ENCODE data around the gene GARNL3.
A peak's percentile ranks its signal among the peaks of the same experiment; 100 is the strongest.

Gene GARNL3

GRCh38 chr9:127223810-127224177 lies 40.8 kb upstream of the GARNL3 start:
- no peak for DNase-seq
- Histone ChIP-seq H3K27ac (ENCODE audit: insufficient read depth, low read length, poor library complexity, severe bottlenecking) (no peak overlapping the region), H3K4me3 (ENCODE audit: insufficient read depth, low read depth, low read length, poor library complexity, severe bottlenecking) (no peak overlapping the region), H3K27me3 (replicated peaks; ENCODE audit: control insufficient read depth, insufficient read depth, low read length, poor library complexity, severe bottlenecking) (no peaks in the 10 kb centered on the region), H3K4me1 (ENCODE audit: control insufficient read depth, insufficient read depth, low read length, poor library complexity, severe bottlenecking) (peaks cover 17% of the 10 kb centered on the region), H3K36me3 (ENCODE audit: control insufficient read depth, insufficient read depth, low read length) (no peaks in the 10 kb centered on the region), H3K9me3 (ENCODE audit: control insufficient read depth, low read length) (no peaks in the 10 kb centered on the region)

- Histone ChIP-seq H3K4me1 (ENCODE audit: control insufficient read depth, insufficient read depth, low read length, poor library complexity, severe bottlenecking) (peaks cover 17% of the 10 kb centered on the region), H3K36me3 (ENCODE audit: control insufficient read depth, insufficient read depth, low read length) (no peaks in the 10 kb centered on the region), H3K4me3 (ENCODE audit: insufficient read depth, low read depth, low read length, poor library complexity, severe bottlenecking) (peak overlapping the region; percentile 43), H3K27ac (ENCODE audit: insufficient read depth, low read length, poor library complexity, severe bottlenecking) (no peak overlapping the region), H3K27me3 (replicated peaks; ENCODE audit: control insufficient read depth, insufficient read depth, low read length, poor library complexity, severe bottlenecking) (no peaks in the 10 kb centered on the region), H3K9me3 (ENCODE audit: control insufficient read depth, low read length) (no peaks in the 10 kb centered on the region)
- DNase-seq = peak; percentile 82 to 89 (median 86)
Measured at GRCh38 chr9:127224178-127224882, 40.2 kb upstream of the GARNL3 start.

GRCh38 chr9:127224883-127225739 lies 39.5 kb upstream of the GARNL3 start:
- Histone ChIP-seq H3K27ac (ENCODE audit: insufficient read depth, low read length, poor library complexity, severe bottlenecking) (no peak overlapping the region), H3K27me3 (replicated peaks; ENCODE audit: control insufficient read depth, insufficient read depth, low read length, poor library complexity, severe bottlenecking) (no peaks in the 10 kb centered on the region), H3K4me1 (ENCODE audit: control insufficient read depth, insufficient read depth, low read length, poor library complexity, severe bottlenecking) (peaks cover 17% of the 10 kb centered on the region), H3K4me3 (ENCODE audit: insufficient read depth, low read depth, low read length, poor library complexity, severe bottlenecking) (peak overlapping the region; percentile 70), H3K9me3 (ENCODE audit: control insufficient read depth, low read length) (no peaks in the 10 kb centered on the region), H3K36me3 (ENCODE audit: control insufficient read depth, insufficient read depth, low read length) (no peaks in the 10 kb centered on the region)
- DNase-seq = peak; percentile 86 to 93 (median 89)

- H3K4me3 ChIP-seq (ENCODE audit: insufficient read depth, low read depth, low read length, poor library complexity, severe bottlenecking) = peak overlapping the region; percentile 70
- H3K36me3 ChIP-seq (ENCODE audit: control insufficient read depth, insufficient read depth, low read length) = no peaks in the 10 kb centered on the region
- H3K4me1 ChIP-seq (ENCODE audit: control insufficient read depth, insufficient read depth, low read length, poor library complexity, severe bottlenecking) = peaks cover 17% of the 10 kb centered on the region
- no peak for DNase-seq
- no peaks in the 10 kb centered on the region for H3K9me3 ChIP-seq (ENCODE audit: control insufficient read depth, low read length)
- H3K27ac ChIP-seq (ENCODE audit: insufficient read depth, low read length, poor library complexity, severe bottlenecking) = no peak overlapping the region
- H3K27me3 ChIP-seq (replicated peaks; ENCODE audit: control insufficient read depth, insufficient read depth, low read length, poor library complexity, severe bottlenecking) = no peaks in the 10 kb centered on the region
Measured at GRCh38 chr9:127225801-127226625, 38.6 kb upstream of the GARNL3 start.

GRCh38 chr9:127229691-127230417 lies 34.7 kb upstream of the GARNL3 start:
- no peaks in the 10 kb centered on the region for H3K9me3 ChIP-seq (ENCODE audit: control insufficient read depth, low read length)
- no peaks in the 10 kb centered on the region for H3K27me3 ChIP-seq (replicated peaks; ENCODE audit: control insufficient read depth, insufficient read depth, low read length, poor library complexity, severe bottlenecking)

GRCh38 chr9:127231666-127232065 lies 32.9 kb upstream of the GARNL3 start:
- Histone ChIP-seq H3K4me1 (ENCODE audit: control insufficient read depth, insufficient read depth, low read length, poor library complexity, severe bottlenecking) (peaks cover under 1% of the 10 kb centered on the region), H3K27ac (ENCODE audit: insufficient read depth, low read length, poor library complexity, severe bottlenecking) (no peak overlapping the region), H3K27me3 (replicated peaks; ENCODE audit: control insufficient read depth, insufficient read depth, low read length, poor library complexity, severe bottlenecking) (no peaks in the 10 kb centered on the region), H3K4me3 (ENCODE audit: insufficient read depth, low read depth, low read length, poor library complexity, severe bottlenecking) (no peak overlapping the region), H3K9me3 (ENCODE audit: control insufficient read depth, low read length) (no peaks in the 10 kb centered on the region), H3K36me3 (ENCODE audit: control insufficient read depth, insufficient read depth, low read length) (no peaks in the 10 kb centered on the region)
- no peak for DNase-seq

More at GRCh38 chr9:127229691-127230417, 34.7 kb upstream of the GARNL3 start:
- Histone ChIP-seq H3K27ac (ENCODE audit: insufficient read depth, low read length, poor library complexity, severe bottlenecking) (no peak overlapping the region), H3K4me3 (ENCODE audit: insufficient read depth, low read depth, low read length, poor library complexity, severe bottlenecking) (no peak overlapping the region), H3K4me1 (ENCODE audit: control insufficient read depth, insufficient read depth, low read length, poor library complexity, severe bottlenecking) (peaks cover 10% of the 10 kb centered on the region), H3K36me3 (ENCODE audit: control insufficient read depth, insufficient read depth, low read length) (no peaks in the 10 kb centered on the region)
- DNase-seq = no peak

GRCh38 chr9:127232833-127233549 lies 31.6 kb upstream of the GARNL3 start:
- no peak overlapping the region for H3K27ac ChIP-seq (ENCODE audit: insufficient read depth, low read length, poor library complexity, severe bottlenecking)
- no peaks in the 10 kb centered on the region for H3K4me1 ChIP-seq (ENCODE audit: control insufficient read depth, insufficient read depth, low read length, poor library complexity, severe bottlenecking)
- no peak overlapping the region for H3K4me3 ChIP-seq (ENCODE audit: insufficient read depth, low read depth, low read length, poor library complexity, severe bottlenecking)
- DNase-seq = no peak
- no peaks in the 10 kb centered on the region for H3K27me3 ChIP-seq (replicated peaks; ENCODE audit: control insufficient read depth, insufficient read depth, low read length, poor library complexity, severe bottlenecking)
- H3K9me3 ChIP-seq (ENCODE audit: control insufficient read depth, low read length) = no peaks in the 10 kb centered on the region
- no peaks in the 10 kb centered on the region for H3K36me3 ChIP-seq (ENCODE audit: control insufficient read depth, insufficient read depth, low read length)

- H3K4me1 ChIP-seq (ENCODE audit: control insufficient read depth, insufficient read depth, low read length, poor library complexity, severe bottlenecking) = no peaks in the 10 kb centered on the region
- no peaks in the 10 kb centered on the region for H3K27me3 ChIP-seq (replicated peaks; ENCODE audit: control insufficient read depth, insufficient read depth, low read length, poor library complexity, severe bottlenecking)
- no peak for DNase-seq
- H3K36me3 ChIP-seq (ENCODE audit: control insufficient read depth, insufficient read depth, low read length) = no peaks in the 10 kb centered on the region
- H3K4me3 ChIP-seq (ENCODE audit: insufficient read depth, low read depth, low read length, poor library complexity, severe bottlenecking) = no peak overlapping the region
- H3K9me3 ChIP-seq (ENCODE audit: control insufficient read depth, low read length) = no peaks in the 10 kb centered on the region
- H3K27ac ChIP-seq (ENCODE audit: insufficient read depth, low read length, poor library complexity, severe bottlenecking) = no peak overlapping the region
Measured at GRCh38 chr9:127233550-127233949, 31.0 kb upstream of the GARNL3 start.

- H3K4me3 ChIP-seq (ENCODE audit: insufficient read depth, low read depth, low read length, poor library complexity, severe bottlenecking) = no peak overlapping the region
- no peak for DNase-seq
- H3K4me1 ChIP-seq (ENCODE audit: control insufficient read depth, insufficient read depth, low read length, poor library complexity, severe bottlenecking) = no peaks in the 10 kb centered on the region
- no peaks in the 10 kb centered on the region for H3K27me3 ChIP-seq (replicated peaks; ENCODE audit: control insufficient read depth, insufficient read depth, low read length, poor library complexity, severe bottlenecking)
- no peak overlapping the region for H3K27ac ChIP-seq (ENCODE audit: insufficient read depth, low read length, poor library complexity, severe bottlenecking)
- no peaks in the 10 kb centered on the region for H3K36me3 ChIP-seq (ENCODE audit: control insufficient read depth, insufficient read depth, low read length)
- H3K9me3 ChIP-seq (ENCODE audit: control insufficient read depth, low read length) = no peaks in the 10 kb centered on the region
Measured at GRCh38 chr9:127233989-127234388, 30.6 kb upstream of the GARNL3 start.
